HPDE6-E6E7 (cell line): ENCODE results near the gene GMPPA.

Source experiments
- DNase-seq: peaks from one replicate; pipeline ENCODE4 v3.0.0; 2011; ENCODE audit warnings: missing footprints; ENCODE audit errors: extremely low spot score

Gene GMPPA

DNA sequence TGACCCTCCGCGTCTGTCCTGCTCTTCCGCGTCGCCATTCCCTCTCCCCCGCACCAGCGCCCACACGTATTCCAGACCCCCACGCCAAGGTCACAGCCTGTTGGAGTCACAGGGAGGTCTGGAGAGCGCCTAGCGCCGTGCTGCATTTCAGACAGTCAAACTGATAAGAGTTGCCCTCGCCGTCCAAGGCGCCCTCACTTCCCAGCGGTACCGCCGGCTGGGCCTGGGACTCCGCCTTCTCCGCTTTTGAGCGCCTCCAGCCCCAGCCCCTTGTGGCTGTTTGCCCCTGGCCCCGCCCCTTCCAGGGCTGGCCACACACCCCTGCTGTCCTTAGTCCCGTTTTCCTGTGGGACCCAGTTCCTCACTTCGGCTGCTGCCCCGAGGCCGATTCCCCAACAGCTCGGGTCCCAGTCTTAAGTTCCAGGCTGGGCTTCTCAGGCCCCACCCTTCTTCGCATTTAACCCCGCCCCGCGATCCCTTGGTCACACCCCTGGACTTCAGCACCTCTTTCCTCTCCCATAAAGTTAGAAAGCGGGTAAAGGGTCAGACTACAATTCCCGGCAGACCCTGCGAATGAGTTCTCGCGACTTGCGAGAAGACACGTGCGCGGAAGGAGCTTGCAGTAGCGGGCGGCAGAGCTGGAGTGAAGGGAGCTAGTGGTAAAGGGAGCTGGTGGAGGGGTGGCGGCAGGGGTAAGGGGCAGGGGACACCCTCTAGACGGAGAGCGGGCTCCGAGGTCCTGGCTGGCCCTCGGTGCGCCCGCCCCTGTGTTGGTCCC, at the start of gene GMPPA:
Gene GMPPA (plus strand): TSS at position 612 of the 778 bp plus-strand sequence. CDS start 1,085 bp downstream, outside the sequence.
- peak; percentile 99 for DNase-seq

DNA sequence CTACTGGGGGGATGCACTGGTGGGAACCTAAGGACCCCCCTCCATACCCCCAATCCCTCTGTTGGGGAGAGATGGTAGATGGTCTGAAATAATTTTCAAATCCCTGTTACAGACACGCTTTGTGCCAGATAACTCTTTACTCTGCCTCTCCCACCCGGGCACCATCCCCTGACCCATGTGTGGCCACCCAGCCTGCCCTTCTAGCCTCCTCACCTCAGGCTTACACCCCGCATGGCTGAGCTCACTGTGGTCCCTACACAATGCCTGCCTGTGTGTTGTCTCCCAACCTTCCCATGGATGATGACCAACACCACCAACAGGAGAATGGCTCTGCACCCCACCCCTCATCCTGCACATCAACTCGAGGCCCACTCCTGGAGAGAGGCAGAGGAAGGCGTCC, 49.1 kb upstream of the GMPPA start:
- DNase-seq, result no peak

DNA sequence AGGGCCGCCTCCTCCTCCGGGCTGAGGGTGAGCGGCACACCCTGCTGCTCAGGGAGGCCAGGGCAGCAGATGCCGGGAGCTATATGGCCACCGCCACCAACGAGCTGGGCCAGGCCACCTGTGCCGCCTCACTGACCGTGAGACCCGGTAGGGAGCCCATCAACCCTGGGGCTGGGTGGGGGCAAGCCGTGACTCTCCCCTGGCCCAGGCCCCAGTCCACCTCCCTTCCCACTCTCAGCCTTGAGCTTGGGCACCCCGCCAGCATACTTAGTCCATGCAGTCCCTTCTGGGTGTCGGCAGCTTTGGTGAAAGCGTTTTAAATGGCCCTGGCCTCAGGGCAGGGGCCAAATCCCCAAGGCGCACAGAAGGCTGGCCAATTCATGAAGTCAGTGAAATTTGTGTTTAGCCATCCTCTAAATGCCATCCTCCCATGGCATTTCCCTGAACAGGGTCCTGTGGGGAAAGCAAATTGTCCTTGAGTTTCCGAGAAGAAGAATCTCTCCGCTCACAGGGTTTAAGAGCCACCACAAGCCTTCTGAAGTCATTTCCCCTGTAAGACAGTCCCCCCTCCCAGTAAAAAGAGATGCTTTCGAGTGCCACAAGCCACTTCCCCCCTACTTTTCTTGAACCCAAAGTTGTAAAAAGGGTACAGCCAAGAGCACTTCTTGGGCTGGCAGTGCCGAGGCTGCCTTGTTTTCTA, 46.9 kb upstream of the GMPPA start:
- DNase-seq, result no peak

- peak; percentile 98 for DNase-seq
Observed at GRCh38 chr2:219452361-219453317, 46.1 kb upstream of the GMPPA start.

GRCh38 chr2:219453671-219454590, 44.8 kb upstream of the GMPPA start:
- no peak for DNase-seq

- no peak for DNase-seq
Observed at GRCh38 chr2:219455581-219455980, 43.1 kb upstream of the GMPPA start.

- DNase-seq, result peak; percentile 63
Observed at GRCh38 chr2:219457784-219458369, 40.8 kb upstream of the GMPPA start.

- DNase-seq, result no peak
Observed at GRCh38 chr2:219458996-219459395, 39.7 kb upstream of the GMPPA start.

- DNase-seq, result peak; percentile 63
Observed at GRCh38 chr2:219459460-219460311, 39.0 kb upstream of the GMPPA start.

DNA sequence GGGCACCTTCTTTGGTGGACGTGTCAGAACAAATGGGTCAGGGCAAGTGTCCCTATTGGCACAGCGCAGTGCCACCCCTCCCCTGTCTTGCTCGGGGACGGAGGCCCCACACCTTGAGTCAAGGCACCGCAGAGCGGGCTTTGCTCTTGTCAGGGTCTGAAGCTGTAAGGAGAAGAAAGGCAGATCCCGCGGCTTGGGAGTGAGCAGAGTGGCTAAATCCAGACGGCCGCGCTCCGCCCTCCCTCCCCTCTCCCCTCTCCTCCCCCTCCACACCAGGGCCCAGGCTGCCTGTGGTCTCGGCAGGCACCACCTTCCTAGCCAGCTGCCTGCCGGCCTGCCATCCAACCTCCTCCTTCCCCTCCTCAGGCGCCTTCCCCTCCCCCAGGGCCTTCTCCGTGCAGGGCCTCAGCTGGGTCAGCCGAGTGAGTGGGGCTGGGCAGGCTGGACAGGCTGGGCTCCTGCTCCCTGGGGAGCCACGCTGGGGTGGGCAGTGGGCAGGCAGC, 38.2 kb upstream of the GMPPA start:
- no peak for DNase-seq

DNA sequence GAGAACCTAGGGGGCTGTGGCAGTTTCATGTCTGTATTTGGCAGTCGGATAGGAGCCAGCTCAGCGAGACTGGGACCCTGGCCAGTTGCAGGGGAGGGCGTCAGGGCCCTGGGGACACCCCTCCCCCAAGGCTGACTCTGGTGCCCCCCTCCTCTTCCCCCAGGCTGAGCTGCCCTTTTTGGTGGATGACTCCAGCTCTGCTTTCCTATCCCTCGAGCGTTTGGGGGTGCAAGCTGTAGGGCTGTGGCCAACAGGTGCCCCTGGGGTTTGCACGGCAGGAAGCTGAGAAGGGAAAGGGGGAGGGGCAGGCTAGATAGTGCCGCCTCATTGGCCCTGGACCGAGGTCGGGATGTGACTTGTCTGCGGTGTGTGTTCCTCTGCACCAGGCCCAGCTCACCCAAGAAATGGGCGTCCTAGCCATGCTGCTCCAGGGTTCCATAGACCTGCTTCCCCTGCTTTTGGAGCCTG, 37.6 kb upstream of the GMPPA start:
- DNase-seq, result no peak

DNA sequence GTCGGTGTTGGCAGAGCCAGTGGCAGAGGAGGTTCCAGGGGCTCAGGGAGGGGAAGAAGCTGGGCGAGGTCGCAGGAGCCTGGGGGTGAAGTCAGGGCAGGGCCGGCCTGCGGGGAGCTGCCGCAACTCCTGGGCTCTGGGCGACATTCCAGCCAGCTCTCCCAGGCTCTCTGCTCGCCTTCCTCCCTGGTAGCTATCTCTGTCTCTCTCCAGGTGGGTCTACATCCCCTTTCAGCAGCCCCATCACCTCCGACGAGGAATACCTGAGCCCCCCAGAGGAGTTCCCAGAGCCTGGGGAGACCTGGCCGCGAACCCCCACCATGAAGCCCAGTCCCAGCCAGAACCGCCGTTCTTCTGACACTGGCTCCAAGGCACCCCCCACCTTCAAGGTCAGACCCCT, 37.0 kb upstream of the GMPPA start:
- no peak for DNase-seq

DNA sequence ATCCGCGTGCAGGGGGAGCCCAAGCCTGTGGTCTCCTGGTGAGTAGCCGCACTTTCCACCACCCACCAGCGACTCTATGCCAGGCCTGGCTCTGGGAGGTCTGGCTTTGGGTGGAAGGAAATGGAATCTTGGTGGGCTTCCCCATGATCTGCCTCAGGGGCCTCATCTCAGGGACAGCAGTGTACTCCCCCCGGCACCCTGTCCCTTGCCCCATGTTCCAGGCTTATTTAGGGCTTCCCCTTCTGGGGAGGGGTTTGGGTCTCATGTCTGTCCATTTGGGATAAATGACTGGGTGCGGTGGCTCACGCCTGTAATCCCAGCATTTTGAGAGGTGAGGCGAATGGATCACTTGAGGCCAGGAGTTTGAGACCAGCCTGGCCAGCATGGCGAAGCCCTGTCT, 36.3 kb upstream of the GMPPA start:
- no peak for DNase-seq

DNA sequence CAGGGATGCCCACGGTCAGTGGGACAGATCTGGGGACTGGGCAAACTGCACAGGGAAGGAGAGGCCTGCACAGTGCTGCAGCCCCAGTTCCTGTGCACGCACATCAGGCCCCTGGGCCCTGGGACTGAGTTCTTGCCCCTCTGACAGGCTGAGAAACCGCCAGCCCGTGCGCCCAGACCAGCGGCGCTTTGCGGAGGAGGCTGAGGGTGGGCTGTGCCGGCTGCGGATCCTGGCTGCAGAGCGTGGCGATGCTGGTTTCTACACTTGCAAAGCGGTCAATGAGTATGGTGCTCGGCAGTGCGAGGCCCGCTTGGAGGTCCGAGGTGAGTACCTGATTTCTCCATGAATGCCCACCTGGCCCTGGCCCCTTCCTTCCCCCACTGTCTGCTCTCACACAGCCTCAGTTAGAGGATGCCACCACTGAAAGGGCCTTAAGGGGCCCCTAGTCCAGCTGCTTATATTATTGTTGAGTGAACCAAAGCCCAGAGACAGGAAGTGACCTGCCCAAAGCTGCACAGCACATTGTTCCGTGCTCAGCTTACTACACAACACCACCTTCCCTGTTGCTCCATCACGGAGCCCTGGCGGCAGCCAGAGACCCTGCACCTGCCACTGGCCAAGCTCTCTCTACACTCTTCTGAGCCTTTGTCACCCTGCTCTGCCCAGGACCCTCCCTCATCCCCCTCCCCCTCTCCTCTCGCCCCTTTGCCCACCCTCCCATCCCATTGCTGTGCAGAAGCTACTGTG, 34.2 kb upstream of the GMPPA start:
- no peak for DNase-seq

DNA sequence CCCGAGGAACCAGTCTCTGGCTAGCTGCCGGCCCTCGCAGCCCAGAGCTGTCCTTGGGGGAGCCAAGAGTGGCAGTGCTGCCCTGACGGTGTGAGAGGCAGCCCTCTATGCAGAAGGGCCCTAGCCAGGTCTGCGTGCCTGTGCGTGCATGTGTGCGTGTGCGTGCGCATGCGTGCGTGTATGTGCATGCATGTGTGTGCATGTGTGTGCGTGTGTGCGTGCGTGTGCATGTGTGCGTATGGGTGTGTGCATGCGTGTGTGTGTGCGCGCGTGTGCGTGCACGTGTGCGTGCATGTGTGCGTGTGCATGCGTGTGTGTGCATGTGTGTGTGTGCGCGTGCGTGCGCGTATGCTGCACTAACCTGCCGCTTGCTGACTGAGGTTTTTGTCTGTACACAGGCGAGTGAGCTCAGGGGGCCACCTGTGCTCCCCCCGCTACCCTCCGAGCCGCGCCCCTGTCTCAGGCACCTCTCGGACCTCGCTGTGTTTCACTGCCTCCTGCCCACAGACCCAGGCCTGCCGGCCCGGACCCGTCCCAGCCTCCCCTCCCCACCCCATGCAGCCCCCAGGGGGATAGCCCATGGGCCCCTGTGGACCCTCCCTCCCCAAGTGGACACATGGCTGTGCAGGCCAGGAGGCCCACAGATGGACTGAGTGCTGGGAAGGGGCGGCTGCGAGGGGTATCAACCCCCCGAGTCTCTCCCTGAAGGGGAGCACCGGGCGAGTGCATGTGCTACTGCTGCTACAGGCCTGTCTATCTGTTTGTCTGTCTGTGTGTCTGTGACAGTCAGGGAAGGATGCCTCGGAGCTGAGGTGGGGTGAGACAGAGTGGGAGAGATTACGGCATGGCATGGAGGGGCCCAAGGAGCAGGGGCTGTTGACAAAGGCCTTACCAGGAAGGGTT, 32.8 kb upstream of the GMPPA start:
- DNase-seq, result no peak

GRCh38 chr2:219466816-219467735, 31.6 kb upstream of the GMPPA start:
- no peak for DNase-seq

DNA sequence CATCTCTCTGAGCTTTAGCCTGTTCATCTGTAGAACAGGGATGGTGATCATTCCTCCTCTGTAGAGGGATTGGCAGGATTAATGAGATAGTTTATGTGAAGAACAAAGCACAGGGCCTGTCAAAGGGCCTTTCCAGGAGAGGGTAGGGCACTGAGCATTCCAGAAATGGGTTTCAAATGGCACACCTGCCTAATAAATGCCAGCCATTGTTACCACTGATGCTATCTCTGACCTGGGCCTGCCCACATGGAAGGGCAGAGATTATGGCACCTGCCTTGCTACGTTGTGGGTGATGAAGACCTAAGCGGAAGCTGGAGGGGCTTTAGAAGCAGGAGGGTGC, 31.0 kb upstream of the GMPPA start:
- DNase-seq, result no peak
